HK-2 (cell line): ENCODE results near the gene GBF1.
"Not testable (repeated sequence)": the region's sequence is repeated elsewhere in the genome, so short reads cannot be mapped to it uniquely, and the experiment has no call there.

Experiments used
- DNase-seq: peaks from one replicate; pipeline ENCODE4 v3.0.0-alpha.2; 2018; ENCODE audit not compliant: unreplicated experiment

Gene GBF1

DNA sequence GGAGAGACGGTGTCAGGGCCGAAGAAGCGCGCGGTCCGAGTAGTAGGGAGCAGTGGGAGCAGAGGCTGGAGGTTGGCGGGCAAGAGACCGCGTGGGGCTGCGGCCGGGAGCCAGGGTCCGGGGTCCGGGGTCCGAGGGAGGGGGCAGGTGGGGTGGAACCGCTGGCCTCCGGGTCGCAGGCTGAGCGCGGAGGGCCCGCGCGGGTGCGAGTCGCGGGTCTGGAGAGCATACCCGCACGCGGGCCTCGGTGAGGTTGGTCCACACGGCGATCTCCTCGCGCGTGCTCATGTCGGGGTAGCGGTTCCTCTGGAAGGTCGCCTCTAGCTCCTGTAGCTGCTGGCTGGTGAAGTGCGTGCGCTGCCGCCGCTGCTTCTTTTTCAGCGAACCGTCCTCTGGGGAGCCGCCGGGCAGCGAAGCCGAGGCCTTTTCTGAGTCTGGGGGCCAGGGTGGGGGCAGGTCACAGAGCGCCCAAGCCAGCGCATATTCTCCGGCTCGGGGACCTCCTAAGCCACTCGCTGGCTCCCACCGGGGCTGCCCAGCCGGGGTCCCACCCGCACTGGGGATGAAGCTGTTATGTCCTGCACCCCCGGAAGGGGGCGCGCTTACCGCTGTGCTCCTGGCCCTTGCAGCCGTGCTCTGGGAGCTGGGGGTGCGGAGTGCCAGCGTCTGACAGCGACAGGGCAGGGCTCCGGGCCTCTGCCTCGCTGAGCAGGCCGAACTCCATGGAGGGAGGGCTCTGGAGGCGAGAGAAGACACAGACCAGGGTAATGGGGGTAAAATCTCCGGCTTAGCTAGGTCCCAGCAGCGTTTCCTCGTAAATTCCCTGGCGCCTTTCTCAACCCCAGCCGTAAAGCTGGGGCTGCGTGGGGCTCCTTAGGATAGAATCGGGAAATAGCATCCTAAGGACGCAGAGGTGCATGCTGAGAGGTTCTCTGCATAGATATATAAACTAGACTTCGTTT lies 13.7 kb upstream of the GBF1 start:
- DNase-seq = peak; percentile 90

DNA sequence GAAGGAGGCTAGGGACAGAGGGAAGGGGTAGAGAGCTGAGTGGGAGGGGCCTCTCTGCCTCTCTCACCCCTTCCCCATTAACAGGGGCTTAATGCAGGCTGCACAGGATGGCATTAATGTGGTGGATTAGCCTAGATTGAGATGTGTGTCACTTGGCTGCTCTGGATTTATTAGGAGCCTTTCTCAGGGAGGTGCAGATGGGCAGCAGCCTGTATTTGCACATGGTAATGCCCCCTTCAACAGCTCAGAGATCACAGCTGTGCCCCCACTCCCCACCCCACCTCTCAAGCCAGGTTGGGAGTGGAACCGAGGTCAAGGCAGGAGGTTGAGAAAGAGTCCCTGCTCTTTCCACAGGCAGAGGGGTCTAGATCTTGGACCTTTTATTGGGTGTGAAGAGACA lies 11.3 kb upstream of the GBF1 start:
- DNase-seq = no peak

DNA sequence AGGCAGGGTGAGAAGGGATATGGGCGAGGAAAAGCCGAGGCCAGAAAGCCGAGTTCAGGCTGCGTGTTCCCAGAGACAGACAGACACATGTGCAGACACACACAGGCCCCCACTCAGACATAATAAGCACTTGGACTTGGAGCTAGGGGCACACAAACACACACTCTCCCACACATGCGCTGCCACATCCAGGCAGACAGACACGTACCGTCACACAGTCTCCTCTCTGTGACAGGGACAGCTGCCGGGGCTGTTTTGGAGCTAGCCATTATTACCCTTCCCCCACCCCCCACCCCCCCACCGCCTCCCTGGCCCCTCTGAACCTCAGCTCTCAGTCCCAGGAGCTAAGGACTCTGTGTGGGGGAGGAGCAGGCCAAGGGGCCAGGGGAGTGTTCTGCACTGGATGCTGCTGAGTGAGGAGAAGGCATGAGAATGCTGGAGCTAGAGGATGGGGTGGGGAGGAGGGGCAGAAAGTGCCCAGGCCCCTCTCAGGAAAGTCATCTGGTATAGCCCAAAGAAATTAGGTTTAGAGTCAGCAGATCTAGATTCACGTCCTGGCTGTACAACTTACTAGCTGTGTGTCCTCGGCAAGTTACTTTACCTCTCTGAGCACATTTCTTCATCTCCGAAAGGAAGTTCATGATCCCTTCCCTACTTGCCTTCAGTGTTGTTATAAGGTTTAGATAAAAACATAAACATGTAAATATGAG lies 10.3 kb upstream of the GBF1 start:
- no peak for DNase-seq

DNA sequence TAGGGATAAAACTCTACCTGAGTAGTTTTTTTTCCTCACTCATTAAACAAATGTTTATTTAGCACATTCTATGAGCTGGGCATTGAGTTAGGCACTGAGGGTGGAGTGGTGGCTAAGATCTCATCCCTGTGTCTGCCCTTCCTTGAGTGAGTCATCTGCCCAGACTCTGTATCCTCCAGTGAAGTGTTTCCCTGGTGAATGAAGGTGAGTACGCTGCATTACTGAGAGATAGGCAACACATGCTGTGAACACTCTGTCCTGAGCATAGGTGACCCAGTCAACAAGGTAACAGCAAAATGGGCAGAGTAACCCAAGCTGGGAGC lies 9.8 kb upstream of the GBF1 start:
- peak; percentile 53 for DNase-seq

DNA sequence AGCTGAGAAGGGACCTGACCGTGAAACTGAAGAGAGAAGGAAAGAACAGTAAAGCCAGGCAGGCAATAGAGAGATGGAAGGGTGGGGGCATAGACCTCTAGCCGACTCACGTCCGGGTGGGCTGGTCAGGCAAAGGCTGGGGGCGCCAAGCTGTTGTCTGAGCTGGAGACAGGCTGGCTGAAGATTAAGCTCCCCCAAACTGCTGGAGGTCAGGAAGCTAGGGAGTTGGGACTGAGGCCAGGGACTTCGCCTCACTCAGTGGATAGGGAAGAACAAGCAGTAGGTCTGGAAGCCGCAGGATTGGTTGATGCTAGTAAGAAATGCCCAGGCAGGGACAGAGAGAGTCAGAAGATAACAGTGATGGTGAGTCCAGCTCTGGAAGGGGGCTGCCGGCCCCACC lies 9.3 kb upstream of the GBF1 start:
- DNase-seq = no peak

DNA sequence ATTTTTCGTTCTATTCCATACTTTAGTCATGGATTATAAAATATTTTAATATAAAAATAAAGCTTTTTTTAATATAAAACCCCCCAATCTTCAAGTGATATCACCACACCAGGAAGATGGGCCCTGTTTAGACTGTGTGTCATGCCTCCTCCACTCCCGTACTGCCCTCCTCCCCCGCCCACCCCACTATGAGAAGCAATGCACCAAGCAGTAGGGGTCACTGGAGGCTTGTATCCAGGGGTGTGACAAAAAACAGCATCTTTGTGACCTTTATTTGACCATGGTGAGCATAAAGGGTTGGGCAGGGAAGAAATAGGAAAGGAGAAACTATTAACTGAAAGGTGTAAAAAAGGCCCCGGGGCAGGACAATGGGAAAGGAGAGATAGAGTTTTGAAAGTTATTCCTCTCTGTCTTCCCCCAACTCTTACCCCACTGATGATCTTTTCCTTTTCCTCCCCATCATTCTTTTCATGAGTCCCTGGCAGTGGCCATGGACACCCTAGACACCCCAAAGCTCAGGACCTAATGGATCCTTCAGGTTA lies 7.5 kb upstream of the GBF1 start:
- no peak for DNase-seq

DNA sequence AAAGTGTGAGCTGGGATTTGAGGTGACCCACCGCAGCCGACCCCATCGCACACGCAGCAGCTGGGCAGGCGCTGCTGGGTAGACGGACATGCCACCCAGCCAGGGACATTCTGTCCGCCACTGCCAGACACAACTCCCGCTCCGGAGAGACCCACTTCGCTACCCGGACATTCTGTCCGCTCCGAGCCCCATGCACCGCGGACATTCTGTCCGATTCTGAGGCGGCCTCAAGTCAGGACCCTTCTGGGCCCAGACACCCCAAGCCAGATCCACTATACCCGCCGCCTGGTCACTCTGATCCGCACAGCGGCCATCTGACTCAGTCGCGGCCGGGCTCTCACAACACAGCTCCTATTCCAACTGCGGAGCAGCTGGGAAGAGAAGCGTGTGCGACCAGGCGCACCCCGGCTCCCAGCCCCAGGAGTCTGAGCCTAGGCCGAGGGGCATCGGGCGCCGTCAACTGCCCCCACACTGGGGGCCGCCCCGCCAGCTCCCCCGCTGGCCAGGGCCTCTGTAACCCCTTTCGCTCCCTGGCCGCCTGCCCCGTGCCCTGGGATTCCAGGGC lies 4.8 kb upstream of the GBF1 start:
- no peak for DNase-seq

DNA sequence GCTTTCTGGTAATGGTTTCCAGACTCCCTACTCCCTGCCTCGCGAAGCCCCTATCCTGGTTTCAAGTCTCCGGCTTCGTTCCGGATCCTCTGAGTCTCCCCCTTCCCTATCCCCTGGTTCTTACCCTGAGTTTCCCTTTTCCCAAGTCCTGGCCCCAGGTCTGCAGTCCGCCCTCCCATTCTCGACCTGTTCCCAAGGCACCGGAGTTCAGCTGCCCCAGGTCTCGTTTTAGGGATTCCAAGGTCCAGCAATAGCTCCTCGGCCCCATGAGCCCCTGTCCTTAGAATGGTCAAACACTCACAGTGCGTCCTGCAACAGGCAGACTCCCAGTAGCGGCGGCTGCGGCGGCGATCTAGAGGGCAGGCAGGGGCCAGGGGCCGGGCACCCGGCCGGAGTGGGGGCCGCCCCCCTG lies 4.3 kb upstream of the GBF1 start:
- no peak for DNase-seq

DNA sequence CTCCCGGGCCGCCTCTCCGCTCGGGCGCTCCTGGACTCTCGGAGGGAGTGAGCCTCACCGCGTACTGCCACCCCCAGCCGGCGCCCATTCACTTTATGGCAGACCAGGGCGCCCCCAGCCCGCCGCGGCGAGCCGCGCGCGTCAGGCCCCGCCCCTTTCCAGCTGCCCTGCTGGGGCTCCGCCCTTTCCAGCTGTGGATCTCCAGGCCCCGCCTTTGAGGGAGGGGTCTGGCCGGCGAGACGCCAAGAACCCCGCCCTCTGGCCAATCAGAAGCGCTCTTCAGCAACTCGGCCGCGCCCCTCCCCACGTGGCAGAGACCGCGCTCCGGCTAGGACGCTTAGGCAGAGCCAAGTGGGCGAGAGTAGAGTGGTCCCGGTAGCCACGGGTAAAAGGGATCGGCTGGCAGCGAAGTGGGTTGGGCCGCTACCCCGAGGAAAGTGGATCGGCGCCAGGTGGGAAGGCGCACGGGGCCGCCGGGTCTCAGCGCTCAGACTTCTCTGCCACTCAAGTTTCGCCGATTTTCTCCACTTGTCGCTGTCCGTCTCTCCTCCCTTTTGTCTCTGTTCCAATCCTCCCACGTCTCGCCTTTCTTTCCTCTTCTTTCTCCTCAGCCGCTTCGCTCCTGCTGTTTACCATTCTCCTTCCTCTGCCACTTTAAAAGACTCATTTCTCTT lies 3.8 kb upstream of the GBF1 start, which contains the start of gene PITX3:
TSS of gene PITX3 (minus strand) at position 69 of the 674 bp plus-strand sequence. CDS start 9,432 bp downstream, outside the sequence.
- DNase-seq = peak; percentile 85

DNA sequence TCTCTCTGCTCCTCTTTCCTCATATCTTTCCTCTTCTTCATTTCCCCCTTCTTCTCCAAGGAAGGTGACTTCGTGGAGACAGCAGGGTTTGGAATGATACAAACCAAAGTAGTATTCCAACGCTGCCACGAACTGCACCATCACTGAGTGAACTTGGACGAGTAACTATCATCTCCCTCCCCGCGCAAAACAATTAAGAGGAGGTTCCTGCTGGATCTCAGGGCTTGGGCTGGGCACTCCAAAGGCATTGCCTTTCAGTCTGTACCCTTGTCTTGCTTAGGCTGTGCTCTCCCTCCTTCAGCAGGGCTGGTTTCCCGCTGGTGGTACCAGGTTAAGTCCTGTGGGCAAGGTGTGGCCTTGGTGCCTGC lies 3.2 kb upstream of the GBF1 start:
- DNase-seq = no peak

DNA sequence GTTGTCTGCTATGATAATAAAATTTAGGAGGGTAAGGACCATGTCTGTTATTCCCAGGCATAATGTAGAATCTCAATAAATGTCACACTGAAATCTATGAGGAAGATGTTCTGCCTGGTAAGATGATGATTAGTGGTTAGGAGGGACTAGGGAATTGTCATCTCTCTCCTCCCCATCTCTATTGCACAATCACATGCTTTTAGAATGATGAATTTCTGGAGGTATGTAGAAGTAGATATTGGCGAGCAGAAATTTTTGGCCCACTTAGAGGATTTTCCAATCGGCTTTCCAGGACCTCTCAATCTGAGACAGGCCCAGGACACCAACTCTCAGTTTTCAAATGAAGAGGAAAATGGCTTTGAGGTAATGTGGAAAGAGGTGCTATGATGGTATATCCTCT lies 2.0 kb upstream of the GBF1 start:
- no peak for DNase-seq

DNA sequence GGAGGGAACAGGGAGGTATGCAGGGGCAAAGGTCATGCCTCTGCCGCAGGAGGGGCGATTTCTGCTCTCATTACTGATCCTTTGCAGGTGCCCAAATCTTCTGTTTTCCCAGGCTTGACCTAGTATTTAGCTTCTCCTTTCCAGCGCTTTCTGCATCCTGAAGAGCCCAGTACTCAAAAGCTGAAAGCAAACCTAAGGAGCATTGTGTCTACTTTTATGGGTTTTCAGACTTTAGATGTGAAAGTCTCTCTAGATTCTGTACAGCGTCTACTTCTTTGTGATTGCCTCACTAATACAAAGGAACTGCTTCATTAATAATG lies 560 bp downstream of the GBF1 start:
- DNase-seq = no peak

DNA sequence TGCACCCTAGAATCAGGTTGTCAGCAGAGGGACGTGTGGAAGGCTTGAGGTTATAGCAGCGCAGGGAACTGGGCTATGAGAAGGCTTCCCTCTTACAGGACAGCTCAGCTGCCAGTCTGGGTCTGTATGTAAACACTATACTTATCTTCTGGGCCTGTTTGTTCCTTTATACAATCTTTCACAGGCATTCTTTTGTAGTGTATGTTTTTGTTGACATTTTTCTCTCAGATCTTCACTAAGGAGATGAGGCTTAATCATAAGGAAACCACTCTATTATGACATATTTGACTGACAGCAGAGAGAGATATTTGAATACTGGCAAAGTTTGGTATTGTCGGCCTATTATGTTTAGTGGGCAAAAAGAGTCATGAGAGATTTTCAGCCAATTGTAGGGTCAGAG lies 929 bp downstream of the GBF1 start:
- DNase-seq = no peak

DNA sequence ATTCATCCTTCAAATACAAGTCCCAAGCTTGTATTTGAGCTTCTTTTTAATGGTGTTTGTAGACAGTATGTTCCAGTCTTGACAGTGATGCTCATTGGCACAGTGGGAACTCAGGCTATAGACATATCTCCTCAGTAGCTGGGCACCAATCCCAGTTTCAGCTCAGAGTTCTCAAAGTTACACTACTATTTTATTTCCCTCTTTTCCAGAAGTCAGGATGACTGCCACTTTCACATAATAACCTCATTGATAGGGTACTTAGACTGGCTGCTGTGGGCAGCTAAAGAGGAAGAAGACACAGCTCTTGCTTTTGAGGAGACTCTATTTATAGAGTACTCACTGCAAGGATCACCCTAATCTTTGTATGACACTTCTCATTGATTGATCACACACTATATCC lies 2.4 kb downstream of the GBF1 start:
- no peak for DNase-seq

DNA sequence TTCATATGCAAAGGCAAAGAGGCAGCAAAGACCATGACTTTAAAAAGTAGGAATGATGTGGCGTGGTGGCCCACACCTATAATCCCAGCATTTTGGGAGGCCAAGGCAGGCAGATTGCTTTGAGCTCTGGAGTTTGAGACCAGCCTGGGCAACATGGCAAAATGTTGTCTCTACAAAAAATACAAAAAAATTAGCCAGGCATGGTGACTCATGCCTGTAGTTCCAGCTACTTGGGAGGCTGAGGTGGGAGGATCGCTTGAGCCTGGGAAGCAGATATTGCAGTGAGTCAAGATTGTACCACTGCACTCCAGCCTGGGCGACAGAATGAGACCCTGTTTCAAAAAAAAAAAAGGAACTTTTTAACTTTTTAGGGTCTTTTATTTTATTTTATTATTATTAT lies 7.2 kb downstream of the GBF1 start:
- DNase-seq = not testable (repeated sequence)

DNA sequence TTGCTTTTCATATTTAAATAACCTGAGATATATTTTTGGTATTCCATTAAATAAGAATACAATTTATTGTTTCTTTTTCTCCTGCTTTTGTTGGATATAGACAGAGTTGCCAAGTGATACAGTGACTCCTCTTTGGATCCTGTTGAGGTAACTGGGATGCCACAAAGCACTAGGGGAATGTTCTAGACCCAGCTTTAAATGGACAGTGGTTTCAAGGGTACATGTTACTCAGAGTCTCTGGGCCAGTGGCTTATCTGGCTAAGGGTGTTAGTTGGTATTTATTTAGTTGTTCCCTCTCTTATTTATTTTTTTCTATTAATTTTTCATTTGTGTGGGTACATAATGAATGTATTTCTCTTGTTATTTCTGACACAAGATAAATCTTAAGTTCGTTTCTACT lies 9.1 kb downstream of the GBF1 start:
- DNase-seq = no peak

DNA sequence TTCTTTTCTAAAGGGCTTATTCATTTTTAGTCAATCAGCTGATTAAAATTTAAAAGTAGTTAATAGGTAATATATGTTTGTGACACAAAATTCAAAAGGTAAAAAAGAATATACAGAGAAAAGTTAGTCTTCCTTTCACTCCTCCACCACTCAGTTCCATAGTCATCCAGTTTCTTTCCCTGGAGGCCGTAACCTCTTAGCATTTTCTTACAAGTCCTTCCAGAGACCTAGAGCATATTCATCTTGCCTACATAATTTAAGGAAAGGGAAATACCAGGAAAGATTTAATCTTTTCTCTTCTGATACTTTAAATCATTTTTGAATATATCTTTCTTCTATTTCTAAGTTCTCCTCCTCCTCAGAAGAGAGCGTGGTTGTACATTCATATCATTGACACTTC lies 10.1 kb downstream of the GBF1 start:
- no peak for DNase-seq

DNA sequence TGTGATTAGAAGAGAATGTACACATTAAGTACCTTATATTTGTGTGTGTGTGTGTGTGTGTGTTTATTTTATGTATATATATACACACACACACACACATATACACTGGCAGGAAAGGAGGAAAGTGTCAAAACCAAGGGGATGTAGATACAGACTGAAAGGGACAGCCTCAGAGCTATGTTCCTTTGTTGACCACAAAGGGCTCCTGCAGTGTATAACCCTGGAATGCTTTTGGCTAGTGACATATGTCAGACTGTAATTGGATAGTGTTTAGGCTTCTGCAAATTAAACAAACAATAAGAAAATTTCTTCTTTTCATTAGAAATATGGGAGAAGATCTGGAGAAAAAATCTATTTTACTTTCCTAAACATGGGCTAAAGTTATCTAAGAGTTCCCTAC lies 15.9 kb downstream of the GBF1 start:
- no peak for DNase-seq

DNA sequence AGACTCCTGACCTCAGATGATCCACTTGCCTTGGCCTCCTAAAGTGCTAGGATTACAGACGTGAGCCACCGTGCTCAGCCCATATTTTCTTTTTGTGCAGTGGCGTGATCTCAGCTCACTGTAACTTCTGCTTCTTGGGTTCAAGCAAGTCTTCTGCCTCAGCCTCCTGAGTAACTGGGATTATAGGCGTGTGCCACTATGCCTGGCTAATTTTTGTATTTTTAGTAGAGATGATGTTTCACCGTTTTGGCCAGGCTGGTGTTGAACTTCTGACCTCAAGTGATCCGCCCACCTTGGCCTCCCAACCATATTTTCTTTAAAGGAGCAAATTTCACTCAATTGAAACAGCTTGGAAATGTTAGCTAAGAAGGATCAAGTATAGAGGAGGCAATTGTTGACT lies 16.5 kb downstream of the GBF1 start:
- DNase-seq = no peak

DNA sequence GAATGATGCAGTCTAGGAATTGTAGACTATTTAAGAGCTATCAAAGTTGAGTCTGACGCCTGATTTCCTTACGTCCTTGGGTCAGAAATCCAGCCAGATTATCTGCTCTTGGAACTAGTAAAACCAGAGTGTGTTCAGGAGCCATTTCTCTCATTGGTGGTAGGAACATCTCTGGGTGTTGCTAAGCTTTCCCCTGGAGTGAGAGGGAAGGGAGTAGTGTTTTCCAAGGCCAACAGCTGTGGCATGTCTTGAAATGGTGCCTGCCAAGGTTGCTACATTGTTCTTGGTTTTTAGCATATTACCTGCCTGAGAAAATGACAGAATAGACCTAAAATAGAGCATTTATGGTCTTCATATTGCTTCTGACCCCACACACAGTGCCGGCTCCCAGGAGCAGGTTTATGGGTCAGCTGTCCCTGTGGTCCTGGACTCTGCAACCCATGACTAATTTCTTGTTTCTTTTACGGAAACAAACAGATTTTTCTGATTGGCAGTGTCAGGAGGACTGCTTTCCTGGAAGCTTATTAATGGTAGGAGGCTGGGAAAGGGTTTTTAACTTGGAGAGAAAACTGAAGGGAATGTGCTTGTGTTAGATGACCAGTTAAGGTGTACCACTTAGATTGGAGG lies 17.5 kb downstream of the GBF1 start:
- DNase-seq = no peak

DNA sequence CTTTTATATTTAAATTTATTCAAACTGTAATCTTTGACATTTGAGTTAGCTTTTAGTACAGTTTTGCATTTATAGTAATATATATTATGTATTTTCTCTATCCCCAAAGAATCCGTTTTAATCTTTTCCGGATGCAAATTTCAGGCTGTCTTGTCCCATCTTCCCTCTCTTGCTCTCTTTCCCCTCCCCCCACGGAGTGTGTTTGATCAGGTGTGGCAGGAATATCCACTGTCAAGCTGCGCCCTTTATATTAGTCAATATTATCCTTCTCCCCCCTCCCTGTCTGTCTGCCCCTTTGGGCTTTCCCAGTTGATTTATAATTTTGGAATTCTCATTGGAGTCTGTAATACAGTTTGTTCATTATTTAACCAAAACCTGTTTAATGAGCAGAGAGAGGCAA lies 19.0 kb downstream of the GBF1 start:
- DNase-seq = no peak

DNA sequence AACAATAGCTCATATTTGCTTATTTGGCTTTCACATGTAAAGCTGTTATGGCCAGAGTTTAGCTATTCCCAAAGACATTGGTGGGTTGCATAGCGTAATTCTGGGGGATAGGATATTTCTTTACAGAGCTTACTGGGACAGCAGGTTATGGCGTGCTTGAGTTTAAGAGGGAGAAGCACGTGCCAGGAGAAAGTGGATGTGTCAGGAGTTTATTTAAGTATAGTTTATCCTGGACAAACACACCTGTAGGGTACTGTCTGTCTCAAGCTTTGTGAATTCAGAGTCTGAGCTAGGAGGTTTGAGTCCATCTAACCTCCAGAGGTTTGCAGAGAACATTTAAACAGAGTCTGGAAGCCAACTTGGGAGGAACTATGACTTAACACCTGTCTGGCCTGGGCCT lies 21.3 kb downstream of the GBF1 start:
- DNase-seq = no peak
